Stimulated activated CD4-positive, alpha-beta T cell treated with anti-CD3 and anti-CD28 coated beads, Interleukin-2, amount 100 ng/mL, for 4 hours (primary cell): ENCODE measurements around the gene MAGEH1.
"Not testable (repeated sequence)": the region's sequence is repeated elsewhere in the genome, so short reads cannot be mapped to it uniquely, and the experiment has no call there.

Experiments used
- DNase-seq: peaks from one replicate; pipeline ENCODE4 v3.0.0-alpha.2; 2020; ENCODE audit warnings: low read depth

Gene MAGEH1

DNA sequence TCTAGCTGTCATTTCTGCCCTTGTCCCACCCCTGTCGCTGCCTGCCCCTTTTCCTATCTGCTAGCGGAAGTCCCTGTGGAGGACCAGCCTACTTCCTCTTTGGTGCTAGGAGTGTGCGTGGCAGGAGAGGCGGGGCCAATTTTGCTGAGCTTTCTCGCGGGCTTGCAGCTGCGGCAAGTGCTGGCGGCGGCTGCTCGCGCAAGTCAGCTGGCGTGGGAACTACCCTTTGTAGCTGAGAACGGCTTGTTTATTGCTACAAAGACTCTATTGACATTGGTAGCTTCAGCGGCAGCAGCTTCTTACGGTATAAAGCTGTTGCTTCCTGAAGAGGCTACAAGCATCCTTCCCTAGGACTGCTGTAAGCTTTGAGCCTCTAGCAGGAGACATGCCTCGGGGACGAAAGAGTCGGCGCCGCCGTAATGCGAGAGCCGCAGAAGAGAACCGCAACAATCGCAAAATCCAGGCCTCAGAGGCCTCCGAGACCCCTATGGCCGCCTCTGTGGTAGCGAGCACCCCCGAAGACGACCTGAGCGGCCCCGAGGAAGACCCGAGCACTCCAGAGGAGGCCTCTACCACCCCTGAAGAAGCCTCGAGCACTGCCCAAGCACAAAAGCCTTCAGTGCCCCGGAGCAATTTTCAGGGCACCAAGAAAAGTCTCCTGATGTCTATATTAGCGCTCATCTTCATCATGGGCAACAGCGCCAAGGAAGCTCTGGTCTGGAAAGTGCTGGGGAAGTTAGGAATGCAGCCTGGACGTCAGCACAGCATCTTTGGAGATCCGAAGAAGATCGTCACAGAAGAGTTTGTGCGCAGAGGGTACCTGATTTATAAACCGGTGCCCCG, at the start of gene MAGEH1:
Gene MAGEH1, plus strand, starts transcription at position 138 of the 843 bp plus-strand sequence. Its CDS starts 248 bp downstream, at position 386.
- peak; percentile 71 for DNase-seq

DNA sequence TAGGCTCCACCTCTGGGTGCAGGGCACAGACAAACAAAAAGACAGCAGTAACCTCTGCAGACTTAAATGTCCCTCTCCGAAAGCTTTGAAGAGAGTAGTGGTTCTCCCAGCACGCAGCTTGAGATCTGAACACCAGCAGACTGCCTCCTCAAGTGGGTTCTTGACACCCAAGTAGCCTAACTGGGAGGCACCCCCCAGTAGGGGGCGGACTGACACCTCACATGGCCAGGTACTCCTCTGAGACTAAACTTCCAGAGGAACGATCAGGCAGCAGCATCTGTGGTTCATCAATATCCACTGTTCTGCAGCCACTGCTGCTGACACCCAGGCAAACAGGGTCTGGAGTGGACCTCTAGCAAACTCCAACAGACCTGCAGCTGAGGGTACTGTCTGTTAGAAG, 24.8 kb upstream of the MAGEH1 start:
- not testable (repeated sequence) for DNase-seq

- not testable (repeated sequence) for DNase-seq
Observed at GRCh38 chrX:55443468-55443867, 8.5 kb upstream of the MAGEH1 start.

GRCh38 chrX:55450259-55450658, 1.7 kb upstream of the MAGEH1 start:
- DNase-seq = no peak

- no peak for DNase-seq
Observed at GRCh38 chrX:55451141-55451540, 786 bp upstream of the MAGEH1 start.

GRCh38 chrX:55451626-55451989, 319 bp upstream of the MAGEH1 start:
- DNase-seq = no peak

- DNase-seq = no peak
Observed at GRCh38 chrX:55452833-55453124, 852 bp downstream of the MAGEH1 start.

DNA sequence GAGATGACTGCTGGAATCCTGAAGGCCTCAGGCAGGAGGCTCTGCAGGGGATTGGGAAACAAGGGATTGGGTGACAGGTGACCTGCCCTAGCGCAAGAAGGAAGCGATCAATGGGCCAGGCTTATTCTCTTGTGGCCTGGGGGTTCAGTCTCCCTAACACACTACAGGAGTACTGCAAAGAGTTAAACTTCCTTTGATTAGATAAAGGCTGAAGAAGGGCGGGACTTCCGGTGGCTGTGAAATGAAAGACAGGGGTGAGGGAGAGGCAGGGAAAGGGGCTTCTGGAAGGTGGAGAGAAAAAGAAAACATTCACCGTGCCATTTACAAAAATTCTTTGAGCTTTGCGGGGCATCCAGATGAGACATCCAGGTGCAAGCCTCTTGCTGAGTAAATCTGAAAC, 3.8 kb downstream of the MAGEH1 start:
- DNase-seq = not testable (repeated sequence)

DNA sequence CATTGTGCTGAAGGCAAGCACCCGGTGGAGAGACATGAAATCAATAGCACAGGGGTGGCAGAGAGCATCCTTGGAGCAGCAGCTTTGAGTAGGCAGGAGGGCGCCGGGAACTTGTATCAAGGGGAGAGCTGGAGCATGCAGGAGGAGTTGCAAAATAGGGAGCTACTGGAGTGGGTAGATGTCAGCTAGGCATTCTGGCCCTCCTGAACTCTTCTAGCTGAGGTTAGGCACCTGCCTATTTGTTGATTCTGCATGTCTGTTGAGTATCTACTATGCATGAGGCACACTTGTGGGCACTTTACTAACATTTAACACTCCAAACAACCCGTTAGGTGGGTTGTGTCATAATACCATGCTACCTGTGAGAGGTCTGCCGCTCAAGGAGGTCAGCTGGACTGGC, 7.5 kb downstream of the MAGEH1 start:
- DNase-seq = not testable (repeated sequence)

DNA sequence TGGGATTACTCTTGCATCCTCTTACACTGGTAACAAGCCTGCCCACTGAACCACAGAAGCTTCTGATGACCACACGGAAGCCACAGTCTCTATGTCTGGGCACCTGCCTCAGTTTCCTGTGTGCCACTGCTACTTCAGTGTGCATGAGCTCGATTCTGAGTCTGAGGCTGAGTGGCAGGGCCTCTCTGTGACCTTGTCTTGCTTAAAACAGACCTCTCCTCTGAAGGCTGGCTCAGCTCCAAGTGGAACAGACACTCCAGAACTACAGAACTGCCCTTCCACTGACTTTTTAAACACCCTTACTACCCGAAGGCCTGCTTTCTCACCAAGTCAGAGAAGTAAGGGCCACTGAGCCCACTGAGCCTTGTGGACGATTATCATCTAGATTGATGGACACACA, 8.0 kb downstream of the MAGEH1 start:
- not testable (repeated sequence) for DNase-seq

DNA sequence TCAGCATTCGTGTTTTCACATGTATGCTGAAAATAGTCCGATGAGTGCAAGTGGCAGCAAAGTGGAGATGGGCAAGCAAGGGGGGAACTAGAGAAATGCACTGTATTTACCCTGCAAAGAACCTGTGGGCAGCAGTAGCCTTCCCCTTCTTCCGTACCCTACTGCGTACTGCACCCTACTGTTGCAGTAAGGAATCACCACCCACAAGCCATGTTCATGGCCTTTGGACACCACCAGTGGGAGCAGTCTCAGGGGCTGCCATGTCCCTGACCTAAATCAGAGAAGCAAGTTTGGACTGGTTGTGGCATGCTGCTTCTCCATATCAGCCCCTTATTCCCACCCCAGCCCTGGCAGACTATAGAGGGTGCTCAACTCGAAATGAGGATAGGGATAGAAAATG, 12.1 kb downstream of the MAGEH1 start:
- DNase-seq = not testable (repeated sequence)

GRCh38 chrX:55465108-55465507, 13.2 kb downstream of the MAGEH1 start:
- DNase-seq = not testable (repeated sequence)

GRCh38 chrX:55465791-55466190, 13.9 kb downstream of the MAGEH1 start:
- DNase-seq = not testable (repeated sequence)

DNA sequence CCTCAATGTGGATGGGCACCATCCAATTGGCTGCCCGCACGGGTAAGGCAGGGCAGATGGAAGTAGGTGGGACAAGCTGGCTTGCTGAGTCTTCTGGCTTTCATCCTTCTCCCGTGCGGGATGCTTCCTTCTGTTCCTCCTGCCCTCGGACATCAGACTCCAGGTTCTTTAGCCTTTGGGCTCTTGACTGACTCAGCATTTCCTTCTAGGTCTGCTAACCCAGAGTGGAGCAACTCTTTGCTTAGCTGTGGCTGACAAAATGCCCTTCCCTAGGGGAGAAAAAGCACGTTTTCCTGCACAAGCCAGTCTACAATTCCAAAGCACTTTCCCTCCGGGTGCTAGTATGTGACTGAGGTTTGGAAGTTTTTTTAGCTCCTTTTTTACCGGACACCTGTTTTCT, 28.0 kb downstream of the MAGEH1 start:
- not testable (repeated sequence) for DNase-seq

GRCh38 chrX:55480390-55481062, 28.6 kb downstream of the MAGEH1 start:
- no peak for DNase-seq

DNA sequence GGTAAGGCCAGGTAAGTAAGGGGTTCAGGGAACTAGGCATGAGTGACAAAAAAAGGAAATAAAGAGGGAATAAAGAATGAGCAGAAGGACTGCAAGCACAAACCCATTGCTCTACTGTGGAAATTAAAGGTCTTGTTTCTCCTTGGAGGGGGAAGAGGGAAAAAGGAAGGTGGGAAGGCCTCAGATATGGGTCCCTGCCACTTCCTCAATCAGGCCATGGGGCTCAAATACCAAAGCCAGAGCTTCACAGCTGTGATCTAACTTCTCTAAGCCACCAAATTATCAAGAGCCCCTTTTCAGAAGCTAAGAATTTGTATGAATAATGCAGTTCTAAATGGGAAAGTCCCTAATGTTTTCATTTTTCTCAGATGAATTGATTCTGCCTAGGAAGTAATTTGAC, 33.0 kb downstream of the MAGEH1 start:
- DNase-seq = no peak

- DNase-seq = no peak
Observed at GRCh38 chrX:55486736-55487135, 34.8 kb downstream of the MAGEH1 start.

DNA sequence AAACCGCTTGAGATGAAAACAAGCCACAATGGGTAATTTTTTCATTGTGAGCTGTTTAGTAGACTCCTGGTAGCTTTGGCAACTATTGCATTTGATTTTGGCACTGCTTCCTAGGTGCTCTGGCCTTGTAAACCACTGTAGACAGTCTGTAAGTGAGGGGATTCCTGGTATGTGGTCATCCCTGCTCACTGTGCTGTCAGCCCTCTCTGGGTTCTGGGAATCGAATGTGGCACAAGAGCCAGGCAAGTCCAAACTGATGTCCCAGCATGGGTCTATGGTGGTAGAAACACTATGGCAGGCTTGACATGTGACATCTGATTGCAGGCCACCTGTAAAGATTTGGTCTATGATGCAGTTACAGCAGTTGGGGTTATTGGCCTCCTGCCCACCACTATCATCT, 35.2 kb downstream of the MAGEH1 start:
- no peak for DNase-seq

GRCh38 chrX:55488006-55488592, 36.2 kb downstream of the MAGEH1 start:
- DNase-seq = no peak

DNA sequence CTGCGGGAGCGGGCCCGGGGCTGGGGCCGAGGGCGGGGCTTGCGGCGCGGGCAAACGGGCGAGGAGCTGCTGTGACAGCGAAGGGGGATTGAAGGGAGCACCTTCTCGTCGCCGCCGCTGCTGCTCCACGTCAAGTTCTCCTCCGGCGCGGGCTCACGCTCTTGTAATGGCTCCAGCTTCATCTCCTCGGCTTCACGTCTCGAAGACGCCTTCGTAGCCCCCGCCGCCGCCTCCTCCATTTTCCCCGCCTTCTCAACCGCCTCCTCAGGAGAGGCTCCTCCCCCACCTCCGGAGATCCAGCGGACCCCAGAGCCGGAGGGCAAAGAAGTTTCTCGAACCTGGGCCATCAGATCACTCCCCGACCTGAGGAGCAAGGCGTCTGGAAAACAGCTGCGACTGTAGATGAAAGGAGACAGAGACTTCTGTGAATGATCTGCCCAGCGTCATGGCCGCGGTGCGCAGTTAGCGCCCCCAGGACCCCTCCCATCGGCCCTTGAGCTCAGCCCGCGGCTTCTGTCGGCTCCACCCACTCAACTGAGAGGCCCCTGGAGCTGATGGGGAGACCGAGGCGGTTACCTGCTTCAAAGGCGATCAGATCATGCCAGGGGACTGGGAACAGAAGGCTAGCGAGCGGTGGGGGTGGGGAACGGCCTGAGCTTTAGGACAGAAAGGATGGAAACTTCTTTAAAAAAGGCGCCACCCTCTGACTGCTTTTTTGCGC, 36.8 kb downstream of the MAGEH1 start:
- peak; percentile 42 for DNase-seq

DNA sequence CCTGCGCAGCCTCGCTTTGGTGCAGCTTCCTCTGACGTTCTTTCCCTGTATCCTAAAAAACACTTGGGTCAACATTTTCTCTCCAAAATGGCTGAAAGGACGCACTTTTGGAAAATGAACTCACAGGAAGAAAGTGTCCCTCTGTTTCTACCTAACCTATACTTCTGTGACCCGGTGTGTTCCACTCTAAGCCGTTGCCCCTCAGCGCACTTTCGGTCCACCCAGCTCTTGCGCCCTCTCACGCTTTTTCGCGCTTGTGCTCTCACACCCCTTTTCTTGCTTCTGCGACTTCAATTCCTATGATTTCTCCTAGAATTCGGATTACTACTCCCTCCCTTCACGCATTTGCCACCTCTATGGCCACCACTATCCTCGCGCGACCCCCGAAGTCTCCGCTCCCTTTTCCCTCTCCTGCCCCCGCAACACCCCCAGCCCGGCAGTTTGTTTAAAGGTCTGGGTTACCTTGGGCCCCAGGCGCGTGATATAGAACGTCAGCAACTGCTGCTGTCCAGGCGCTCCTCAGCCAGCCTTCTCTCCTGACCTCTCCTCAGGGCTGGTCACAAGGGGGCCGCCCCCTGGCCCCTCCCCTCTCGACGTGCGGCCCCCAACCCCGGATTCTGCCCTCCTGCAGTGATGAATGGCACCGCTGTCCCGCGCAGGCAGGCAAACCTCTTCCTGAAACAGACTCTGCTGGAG, 37.5 kb downstream of the MAGEH1 start, which contains the start of gene USP51:
Gene USP51, minus strand, starts transcription at position 535 of the 696 bp plus-strand sequence. CDS start 909 bp downstream, outside the sequence.
- no peak for DNase-seq

DNA sequence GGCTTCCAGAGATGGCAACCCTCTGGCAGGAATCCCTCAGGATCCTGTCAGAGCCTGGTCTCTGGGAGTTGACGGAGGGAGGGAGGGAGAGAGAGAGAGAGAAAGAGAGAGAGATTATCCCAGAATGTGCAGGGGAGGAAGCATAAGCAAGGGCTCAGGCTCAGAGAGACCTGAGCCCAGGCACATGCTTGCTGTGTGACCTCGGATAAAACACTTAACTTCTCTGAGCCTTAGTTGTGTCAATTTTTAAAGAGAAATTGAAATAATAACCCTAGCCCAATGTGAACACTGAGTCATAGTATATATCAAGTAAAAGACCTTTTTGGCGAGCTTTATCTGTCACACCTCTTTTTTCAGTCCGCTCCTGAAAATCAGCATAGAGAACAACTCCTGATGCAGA, 38.2 kb downstream of the MAGEH1 start:
- DNase-seq = no peak
